HEK293T (cell line): ENCODE data around the gene CADPS2.

Experiments
- BHLHE40 ChIP-seq: fragments of 450-650 bp; IDR thresholded peaks from 2 replicates; pipeline ENCODE4 v1.6.1; 2016; ENCODE audit warnings: mild to moderate bottlenecking, moderate library complexity, borderline replicate concordance
- SUZ12 ChIP-seq: fragments of 450-650 bp; IDR thresholded peaks from 2 replicates; pipeline ENCODE4 v1.6.1; 2016; ENCODE audit warnings: mild to moderate bottlenecking
- ZNF384 ChIP-seq: fragments of 450-650 bp; IDR thresholded peaks from 2 replicates; pipeline ENCODE4 v1.6.1; 2016
- TF ChIP-seq, protein P1 (sequence below): fragments of 450-650 bp; IDR thresholded peaks from 2 replicates; pipeline ENCODE4 v1.6.1; 2016

DNA sequence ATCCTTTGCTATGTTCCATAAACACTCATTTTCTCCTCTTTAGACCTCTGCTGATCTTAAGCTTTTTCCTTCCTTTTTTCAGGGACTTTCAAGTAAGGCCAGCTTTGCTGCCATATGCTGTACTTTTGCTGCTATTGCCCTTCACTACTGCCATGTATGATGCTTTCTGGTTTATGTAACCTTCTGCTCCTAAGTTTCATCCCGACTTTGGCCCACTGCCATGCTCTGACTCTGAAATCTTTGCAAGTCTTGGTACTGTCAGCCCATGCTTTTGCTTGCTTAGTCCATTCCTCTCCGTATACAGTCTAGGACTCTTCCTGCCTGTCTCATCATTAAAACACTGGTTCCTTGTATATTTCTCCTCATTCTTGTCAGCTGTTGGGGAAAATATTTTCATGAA is 339.8 kb downstream of the CADPS2 start:
- TF ChIP-seq ZNF384 (no peak), BHLHE40 (no peak), SUZ12 (no peak)
- TF ChIP-seq, protein P1, sequence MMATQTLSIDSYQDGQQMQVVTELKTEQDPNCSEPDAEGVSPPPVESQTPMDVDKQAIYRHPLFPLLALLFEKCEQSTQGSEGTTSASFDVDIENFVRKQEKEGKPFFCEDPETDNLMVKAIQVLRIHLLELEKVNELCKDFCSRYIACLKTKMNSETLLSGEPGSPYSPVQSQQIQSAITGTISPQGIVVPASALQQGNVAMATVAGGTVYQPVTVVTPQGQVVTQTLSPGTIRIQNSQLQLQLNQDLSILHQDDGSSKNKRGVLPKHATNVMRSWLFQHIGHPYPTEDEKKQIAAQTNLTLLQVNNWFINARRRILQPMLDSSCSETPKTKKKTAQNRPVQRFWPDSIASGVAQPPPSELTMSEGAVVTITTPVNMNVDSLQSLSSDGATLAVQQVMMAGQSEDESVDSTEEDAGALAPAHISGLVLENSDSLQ = no peak
